ENCODE data around the gene ELF3. TPM values are rescaled to one million over a fixed set of nuclear protein-coding genes. Genes with fewer than 3 reads are reported as not detected.

ELF3 gene
- total and polyA plus RNA-seq, 2 of the 13 experiments (the other 11 are each of a cell fraction or from before 2014, with no cell fraction given) = 11.5 to 55.1 TPM

DNA sequence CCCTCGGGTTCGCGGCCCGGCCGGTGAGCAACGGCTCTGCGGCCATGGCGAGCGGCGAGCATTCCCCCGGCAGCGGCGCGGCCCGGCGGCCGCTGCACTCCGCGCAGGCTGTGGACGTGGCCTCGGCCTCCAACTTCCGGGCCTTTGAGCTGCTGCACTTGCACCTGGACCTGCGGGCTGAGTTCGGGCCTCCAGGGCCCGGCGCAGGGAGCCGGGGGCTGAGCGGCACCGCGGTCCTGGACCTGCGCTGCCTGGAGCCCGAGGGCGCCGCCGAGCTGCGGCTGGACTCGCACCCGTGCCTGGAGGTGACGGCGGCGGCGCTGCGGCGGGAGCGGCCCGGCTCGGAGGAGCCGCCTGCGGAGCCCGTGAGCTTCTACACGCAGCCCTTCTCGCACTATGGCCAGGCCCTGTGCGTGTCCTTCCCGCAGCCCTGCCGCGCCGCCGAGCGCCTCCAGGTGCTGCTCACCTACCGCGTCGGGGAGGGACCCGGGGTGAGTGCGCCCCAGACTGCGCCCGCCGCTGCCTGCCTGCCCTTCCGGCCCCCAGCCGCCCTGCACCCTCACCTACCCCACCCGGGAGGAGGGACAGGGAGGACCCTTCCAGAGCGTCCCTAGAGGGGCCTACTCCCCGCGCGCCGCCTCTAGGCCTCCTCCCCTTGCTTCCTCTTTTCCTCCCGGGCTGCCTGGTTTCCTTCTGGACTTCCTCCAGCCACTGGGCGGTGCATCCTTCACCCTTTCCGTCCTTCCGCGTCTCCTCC is 27.6 kb upstream of the ELF3 start, which contains the start of gene RNPEP (continued):
- TF ChIP-seq, protein P1, sequence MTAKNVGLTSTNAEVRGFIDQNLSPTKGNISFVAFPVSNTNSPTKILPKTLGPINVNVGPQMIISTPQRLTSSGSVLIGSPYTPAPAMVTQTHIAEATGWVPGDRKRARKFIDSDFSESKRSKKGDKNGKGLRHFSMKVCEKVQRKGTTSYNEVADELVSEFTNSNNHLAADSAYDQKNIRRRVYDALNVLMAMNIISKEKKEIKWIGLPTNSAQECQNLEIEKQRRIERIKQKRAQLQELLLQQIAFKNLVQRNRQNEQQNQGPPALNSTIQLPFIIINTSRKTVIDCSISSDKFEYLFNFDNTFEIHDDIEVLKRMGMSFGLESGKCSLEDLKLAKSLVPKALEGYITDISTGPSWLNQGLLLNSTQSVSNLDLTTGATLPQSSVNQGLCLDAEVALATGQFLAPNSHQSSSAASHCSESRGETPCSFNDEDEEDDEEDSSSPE (CRISPR knock-in tag; IDR thresholded peaks at IDR 0.05) = no peak; the same call in 1 of the 2 replicates
- TF ChIP-seq ZNF20 (CRISPR knock-in tag; IDR thresholded peaks at IDR 0.05) (0 out of 2 replicates have a peak, but pooled peaks have one; percentile 61), ZSCAN20 (CRISPR knock-in tag; IDR thresholded peaks at IDR 0.05; ENCODE audit: borderline replicate concordance) (peak; percentile 75; the same call in 1 of the 2 replicates), CREM (IDR thresholded peaks at IDR 0.05) (no peak), CREM (CRISPR knock-in tag; IDR thresholded peaks at IDR 0.05) (no peak), GATAD2A (CRISPR knock-in tag; IDR thresholded peaks at IDR 0.05) (peak; percentile 20; the same call in 1 of the 2 replicates), ZNF619 (CRISPR knock-in tag; IDR thresholded peaks at IDR 0.05) (peak; percentile 78; the same call in 1 of the 2 replicates), ZNF546 (CRISPR knock-in tag; conservative IDR thresholded peaks at IDR 0.05) (no peak; the same call in 1 of the 2 replicates), SRY (CRISPR knock-in tag; IDR thresholded peaks at IDR 0.05) (peak; percentile 68; the same call in 1 of the 2 replicates), ATF7-NPFF (CRISPR knock-in tag; IDR thresholded peaks at IDR 0.05; ENCODE audit: low read depth) (peak; percentile 44), KAT8 (CRISPR knock-in tag; IDR thresholded peaks at IDR 0.05) (no peak)
- TF ChIP-seq, protein P2, sequence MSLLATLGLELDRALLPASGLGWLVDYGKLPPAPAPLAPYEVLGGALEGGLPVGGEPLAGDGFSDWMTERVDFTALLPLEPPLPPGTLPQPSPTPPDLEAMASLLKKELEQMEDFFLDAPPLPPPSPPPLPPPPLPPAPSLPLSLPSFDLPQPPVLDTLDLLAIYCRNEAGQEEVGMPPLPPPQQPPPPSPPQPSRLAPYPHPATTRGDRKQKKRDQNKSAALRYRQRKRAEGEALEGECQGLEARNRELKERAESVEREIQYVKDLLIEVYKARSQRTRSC (CRISPR knock-in tag; IDR thresholded peaks at IDR 0.05; ENCODE audit: low read depth) = no peak
- TF ChIP-seq, protein P3, sequence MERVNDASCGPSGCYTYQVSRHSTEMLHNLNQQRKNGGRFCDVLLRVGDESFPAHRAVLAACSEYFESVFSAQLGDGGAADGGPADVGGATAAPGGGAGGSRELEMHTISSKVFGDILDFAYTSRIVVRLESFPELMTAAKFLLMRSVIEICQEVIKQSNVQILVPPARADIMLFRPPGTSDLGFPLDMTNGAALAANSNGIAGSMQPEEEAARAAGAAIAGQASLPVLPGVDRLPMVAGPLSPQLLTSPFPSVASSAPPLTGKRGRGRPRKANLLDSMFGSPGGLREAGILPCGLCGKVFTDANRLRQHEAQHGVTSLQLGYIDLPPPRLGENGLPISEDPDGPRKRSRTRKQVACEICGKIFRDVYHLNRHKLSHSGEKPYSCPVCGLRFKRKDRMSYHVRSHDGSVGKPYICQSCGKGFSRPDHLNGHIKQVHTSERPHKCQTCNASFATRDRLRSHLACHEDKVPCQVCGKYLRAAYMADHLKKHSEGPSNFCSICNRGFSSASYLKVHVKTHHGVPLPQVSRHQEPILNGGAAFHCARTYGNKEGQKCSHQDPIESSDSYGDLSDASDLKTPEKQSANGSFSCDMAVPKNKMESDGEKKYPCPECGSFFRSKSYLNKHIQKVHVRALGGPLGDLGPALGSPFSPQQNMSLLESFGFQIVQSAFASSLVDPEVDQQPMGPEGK (CRISPR knock-in tag; IDR thresholded peaks at IDR 0.05) = peak; percentile 85
- TF ChIP-seq, protein P4, sequence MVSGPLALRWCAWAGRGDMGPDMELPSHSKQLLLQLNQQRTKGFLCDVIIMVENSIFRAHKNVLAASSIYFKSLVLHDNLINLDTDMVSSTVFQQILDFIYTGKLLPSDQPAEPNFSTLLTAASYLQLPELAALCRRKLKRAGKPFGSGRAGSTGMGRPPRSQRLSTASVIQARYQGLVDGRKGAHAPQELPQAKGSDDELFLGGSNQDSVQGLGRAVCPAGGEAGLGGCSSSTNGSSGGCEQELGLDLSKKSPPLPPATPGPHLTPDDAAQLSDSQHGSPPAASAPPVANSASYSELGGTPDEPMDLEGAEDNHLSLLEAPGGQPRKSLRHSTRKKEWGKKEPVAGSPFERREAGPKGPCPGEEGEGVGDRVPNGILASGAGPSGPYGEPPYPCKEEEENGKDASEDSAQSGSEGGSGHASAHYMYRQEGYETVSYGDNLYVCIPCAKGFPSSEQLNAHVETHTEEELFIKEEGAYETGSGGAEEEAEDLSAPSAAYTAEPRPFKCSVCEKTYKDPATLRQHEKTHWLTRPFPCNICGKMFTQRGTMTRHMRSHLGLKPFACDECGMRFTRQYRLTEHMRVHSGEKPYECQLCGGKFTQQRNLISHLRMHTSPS (CRISPR knock-in tag; IDR thresholded peaks at IDR 0.05; ENCODE audit: low read depth) = no peak
- TF ChIP-seq, protein P5, sequence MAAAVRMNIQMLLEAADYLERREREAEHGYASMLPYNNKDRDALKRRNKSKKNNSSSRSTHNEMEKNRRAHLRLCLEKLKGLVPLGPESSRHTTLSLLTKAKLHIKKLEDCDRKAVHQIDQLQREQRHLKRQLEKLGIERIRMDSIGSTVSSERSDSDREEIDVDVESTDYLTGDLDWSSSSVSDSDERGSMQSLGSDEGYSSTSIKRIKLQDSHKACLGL (CRISPR knock-in tag; IDR thresholded peaks at IDR 0.05) = no peak; the same call in 1 of the 2 replicates
- TF ChIP-seq, protein P6, sequence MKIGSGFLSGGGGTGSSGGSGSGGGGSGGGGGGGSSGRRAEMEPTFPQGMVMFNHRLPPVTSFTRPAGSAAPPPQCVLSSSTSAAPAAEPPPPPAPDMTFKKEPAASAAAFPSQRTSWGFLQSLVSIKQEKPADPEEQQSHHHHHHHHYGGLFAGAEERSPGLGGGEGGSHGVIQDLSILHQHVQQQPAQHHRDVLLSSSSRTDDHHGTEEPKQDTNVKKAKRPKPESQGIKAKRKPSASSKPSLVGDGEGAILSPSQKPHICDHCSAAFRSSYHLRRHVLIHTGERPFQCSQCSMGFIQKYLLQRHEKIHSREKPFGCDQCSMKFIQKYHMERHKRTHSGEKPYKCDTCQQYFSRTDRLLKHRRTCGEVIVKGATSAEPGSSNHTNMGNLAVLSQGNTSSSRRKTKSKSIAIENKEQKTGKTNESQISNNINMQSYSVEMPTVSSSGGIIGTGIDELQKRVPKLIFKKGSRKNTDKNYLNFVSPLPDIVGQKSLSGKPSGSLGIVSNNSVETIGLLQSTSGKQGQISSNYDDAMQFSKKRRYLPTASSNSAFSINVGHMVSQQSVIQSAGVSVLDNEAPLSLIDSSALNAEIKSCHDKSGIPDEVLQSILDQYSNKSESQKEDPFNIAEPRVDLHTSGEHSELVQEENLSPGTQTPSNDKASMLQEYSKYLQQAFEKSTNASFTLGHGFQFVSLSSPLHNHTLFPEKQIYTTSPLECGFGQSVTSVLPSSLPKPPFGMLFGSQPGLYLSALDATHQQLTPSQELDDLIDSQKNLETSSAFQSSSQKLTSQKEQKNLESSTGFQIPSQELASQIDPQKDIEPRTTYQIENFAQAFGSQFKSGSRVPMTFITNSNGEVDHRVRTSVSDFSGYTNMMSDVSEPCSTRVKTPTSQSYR (CRISPR knock-in tag; IDR thresholded peaks at IDR 0.05; ENCODE audit: borderline replicate concordance) = no peak; the same call in 1 of the 2 replicates
- TF ChIP-seq, protein P7, sequence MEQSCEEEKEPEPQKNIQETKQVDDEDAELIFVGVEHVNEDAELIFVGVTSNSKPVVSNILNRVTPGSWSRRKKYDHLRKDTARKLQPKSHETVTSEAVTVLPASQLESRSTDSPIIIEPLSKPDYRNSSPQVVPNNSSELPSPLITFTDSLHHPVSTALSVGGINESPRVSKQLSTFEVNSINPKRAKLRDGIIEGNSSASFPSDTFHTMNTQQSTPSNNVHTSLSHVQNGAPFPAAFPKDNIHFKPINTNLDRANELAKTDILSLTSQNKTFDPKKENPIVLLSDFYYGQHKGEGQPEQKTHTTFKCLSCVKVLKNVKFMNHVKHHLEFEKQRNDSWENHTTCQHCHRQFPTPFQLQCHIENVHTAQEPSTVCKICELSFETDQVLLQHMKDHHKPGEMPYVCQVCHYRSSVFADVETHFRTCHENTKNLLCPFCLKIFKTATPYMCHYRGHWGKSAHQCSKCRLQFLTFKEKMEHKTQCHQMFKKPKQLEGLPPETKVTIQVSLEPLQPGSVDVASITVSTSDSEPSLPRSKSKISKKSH (CRISPR knock-in tag; IDR thresholded peaks at IDR 0.05; ENCODE audit: borderline replicate concordance) = peak; percentile 79; the same call in 1 of the 2 replicates
